GM18505 (cell line): ENCODE measurements around the gene EFCAB14.
"Not testable (repeated sequence)": the region's sequence is repeated elsewhere in the genome, so short reads cannot be mapped to it uniquely, and the experiment has no call there.

ENCODE experiments used
- ATAC-seq: cut with Tn5 transposase; IDR thresholded peaks from one replicate; pipeline ENCODE4 v1.9.1; 2021; ENCODE audit not compliant: unreplicated experiment
- POLR2A ChIP-seq: IDR thresholded peaks from 4 replicates; pipeline ENCODE4 v1.6.1; 2011; ENCODE audit warnings: borderline replicate concordance; ENCODE audit not compliant: insufficient read depth, insufficient read length; ENCODE audit errors: extremely low read depth

Gene EFCAB14

DNA sequence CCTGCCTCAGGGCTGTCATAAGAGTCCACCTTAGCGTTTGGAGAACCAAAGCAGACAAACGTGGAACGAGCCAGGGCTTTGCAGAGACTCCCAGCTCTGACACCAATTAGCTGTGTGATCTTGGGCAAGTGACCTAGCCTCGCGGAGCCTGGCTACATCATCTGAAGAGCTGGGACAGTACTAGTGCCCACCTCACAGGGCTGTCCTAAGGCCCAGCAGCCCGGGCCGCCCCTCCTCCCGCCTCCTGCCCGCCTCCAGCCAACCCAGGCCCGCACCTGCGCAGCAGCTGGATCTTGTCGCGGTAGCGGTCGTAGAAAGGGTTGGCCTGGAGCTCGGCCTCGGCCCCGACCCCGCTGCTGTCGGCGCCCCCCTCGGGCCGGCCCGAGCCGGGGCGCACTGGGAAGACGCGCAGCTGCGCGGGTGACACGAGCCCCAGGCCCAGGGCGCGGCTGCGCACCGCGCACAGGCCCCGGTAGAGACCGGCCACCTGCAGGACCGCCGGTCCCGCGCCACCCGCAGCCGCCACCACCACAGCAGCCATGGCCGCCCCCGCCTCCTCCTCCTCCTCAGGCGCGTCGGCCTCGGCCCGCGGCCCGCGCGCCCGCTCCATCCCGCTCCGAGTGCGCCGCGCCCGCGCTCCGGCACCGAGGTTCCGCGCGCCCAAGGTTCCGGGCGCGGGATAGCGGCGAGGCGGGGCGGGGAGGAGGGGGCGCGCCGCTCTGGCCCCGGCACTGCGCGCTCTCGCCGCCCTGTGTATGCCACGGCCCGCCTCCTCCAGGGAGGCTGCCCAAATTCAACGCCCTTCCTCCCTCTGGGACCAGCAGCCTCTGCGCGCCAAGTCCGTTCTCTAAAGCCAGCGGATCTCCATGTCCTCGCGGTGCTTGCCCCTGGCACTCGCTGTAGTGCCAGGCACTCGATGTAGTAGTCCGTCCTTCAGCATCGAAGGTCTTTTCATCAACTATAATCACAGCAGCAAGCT, 50.8 kb downstream of the EFCAB14 start, which contains the start of gene ATPAF1:
Gene ATPAF1 (minus strand): TSS at position 583 of the 979 bp plus-strand sequence. CDS start 42 bp downstream, at position 541.
- ATAC-seq = peak; percentile 82
- peak; percentile 70 for TF ChIP-seq POLR2A

DNA sequence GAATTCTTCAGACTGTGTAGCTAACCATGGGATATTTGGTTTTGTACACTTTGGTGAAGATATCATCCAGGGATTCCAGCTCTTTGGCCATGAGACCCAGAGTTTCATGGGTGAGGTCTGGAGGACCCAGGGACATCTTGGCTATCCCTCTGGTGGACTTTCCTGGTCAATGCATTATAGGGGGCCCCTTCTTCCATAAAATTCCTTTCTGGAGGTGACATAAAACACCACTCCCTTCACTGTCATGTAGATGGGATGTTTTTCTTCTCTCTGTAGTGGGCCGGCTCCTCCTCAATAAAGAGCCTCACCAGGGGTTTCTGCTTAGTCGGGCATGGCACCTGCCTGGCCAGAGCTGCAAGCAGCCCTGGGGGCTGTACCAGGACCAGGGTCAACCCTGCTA, 52.9 kb downstream of the EFCAB14 start:
- no peak for ATAC-seq
- no peak for TF ChIP-seq POLR2A

DNA sequence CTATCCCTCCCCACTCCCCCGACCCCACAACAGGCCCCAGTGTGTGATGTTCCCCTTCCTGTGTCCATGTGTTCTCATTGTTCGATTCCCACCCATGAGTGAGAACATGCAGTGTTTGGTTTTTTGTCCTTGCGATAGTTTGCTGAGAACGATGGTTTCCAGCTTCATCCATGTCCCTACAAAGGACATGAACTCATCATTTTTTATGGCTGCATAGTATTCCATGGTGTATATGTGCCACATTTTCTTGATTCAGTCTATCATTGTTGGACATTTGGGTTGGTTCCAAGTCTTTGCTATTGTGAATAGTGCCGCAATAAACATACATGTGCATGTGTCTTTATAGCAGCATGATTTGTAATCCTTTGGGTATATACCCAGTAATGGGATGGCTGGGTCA, 56.0 kb downstream of the EFCAB14 start:
- ATAC-seq = not testable (repeated sequence)

DNA sequence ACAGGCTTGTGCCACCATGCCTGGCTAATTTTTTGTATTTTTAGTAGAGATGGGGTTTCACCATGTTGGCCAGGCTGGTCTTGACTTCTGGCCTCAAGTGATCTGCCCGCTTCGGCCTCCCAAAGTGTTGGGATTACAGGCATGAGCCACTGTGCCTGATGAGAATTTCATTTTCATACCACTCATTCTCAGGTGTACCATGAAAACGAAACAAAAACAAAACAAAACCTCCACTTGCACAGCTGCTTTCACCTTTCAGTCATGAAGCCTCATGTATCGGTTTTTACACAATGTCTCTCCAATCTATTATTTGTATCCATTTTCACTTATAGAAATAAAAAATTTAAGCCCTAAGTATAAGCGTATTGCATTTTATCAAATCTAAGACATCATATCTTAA, 58.8 kb downstream of the EFCAB14 start:
- not testable (repeated sequence) for ATAC-seq

DNA sequence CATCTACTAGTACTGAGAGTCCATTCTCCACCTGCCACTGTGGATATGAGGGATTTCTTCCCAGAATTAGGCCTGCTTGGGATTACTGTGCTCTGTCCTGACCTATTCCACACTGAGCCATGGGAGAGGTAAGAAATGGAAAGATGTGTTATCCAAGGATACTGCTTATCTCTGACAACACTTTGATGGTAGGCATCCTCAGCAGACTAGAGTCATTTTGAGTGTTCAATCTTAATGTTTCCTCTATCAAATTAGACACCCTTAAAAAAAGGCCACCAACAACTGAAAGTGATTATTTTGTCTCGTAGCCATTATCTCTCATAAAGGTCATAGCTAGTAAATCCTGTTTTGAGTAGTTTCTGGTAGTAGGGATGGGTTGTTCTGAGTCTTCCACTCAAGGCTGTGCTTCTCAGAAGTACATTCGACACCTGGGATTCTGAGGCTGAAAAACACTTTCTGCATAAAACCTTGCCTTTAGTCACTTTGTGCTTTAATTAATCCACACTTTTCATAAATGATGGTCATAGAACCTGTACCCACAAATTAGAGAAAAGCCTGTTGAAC, 59.5 kb downstream of the EFCAB14 start:
- ATAC-seq = no peak

DNA sequence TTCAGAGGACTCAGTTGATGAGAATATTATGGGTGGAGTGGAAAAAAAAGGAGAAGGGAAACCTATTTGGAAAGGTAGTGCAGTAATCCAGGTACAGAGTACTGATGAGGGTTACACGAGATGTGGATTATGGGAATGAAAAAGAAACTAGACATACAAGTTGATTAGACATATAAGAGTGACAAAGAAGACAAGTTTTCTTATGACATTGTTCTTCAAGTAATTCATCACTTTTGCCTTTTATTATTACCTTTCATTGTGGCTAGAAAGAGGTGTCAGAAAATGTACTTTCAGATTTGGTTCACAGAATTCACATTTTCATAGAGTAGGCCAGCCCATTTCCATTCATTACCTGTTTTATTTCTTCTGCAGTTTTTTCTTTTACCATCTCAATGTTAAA, 61.1 kb downstream of the EFCAB14 start:
- no peak for ATAC-seq
- no peak for TF ChIP-seq POLR2A

More for the DNA sequence above, 59.5 kb downstream of the EFCAB14 start:
- no peak for TF ChIP-seq POLR2A

DNA sequence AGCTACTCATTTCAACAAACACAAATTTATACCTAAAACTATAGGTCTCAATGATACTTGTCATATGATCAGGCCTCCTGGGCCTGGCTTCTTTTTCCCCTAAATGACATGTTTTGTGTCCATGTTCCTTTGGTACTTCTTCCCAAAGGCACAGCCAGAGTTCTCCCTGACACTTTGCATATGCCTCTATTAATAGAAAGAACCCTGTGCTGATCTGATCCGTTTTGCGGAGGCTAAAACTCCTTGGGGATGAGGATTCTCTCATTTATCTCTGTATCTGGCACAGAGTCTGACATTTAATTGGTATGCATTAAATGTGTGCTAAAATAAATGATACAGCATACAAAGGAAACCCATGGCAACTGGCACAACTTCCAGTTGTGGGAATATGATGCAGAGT, 62.3 kb downstream of the EFCAB14 start:
- no peak for ATAC-seq
- TF ChIP-seq POLR2A = no peak

DNA sequence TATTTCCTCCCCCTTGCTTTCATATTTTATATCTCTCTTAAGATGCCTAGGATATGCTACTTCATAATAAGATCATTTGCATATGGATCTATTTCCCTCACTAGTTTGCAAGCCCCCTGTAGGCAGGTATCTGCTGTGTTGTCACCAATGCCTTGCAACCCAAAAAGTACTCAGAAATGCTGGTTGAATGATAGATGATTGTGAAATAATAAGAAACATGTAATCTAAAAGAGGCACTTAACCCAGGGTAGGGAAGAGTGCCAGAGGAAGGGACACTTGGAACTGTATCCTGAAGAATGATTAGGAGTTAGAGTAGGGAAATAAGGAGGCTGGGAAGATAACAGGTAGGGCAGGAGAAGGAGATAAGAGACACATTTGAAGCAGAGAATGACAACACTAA, 63.1 kb downstream of the EFCAB14 start:
- no peak for TF ChIP-seq POLR2A
- ATAC-seq = no peak

DNA sequence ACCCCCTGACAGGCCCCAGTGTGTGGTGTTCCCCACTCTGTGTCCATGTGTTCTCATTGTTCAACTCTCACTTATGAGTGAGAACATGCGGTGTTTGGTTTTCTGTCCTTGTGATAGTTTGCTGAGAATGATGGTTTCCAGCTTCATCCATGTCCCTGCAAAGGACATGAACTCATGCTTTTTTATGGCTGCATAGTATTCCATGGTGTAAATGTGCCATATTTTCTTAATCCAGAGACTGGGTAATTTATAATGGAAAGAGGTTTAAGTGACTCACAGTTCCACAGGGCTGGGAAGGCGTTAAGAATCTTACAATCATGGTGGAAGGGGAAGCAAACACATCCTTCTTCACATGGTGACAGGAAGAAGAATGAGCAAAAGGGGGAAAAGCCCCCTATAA, 64.2 kb downstream of the EFCAB14 start:
- not testable (repeated sequence) for ATAC-seq

DNA sequence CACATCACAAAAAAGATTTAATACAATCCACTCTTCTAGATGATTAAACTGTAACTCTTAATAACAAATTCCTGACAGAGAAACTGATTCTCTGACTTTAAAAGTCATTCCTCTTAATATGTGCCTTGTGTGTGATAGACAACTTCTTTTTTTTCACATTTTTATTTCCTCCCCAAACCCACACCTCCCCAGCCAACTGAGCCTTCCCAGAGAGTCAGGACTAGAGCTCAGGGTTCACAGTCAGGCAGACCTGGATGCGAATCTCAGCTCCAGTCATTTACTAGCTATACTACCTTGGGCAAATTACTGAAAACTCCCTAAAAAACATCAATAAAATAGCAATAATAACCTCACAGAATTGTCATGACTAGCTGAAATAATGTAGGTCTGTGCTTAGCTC, 64.9 kb downstream of the EFCAB14 start:
- no peak for TF ChIP-seq POLR2A
- ATAC-seq = no peak

DNA sequence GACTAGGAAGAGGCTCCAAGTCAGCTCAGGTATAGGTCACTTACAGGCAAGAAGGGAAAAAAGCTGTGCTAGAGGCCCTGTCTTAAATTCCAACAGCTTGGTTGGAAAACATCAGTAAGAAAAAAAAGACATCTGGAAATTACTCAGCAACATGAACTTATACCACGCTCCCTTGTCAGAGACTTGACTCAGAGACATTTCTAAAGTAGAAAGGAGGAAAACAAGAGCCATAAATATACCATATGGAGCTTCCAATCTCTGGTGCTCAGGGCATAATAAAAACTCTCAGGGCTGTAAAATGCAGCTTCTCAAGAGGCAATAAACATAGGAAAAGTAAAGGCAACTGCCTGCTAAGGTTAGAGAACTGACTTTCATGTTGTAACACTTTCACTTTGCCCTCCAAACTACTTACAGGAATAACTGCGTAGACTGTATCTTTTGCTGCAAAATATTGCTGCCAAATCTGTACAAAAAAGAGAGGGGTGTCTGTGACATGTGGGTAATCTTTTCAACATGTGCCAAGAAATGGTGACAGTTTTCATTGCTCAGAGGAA, 65.4 kb downstream of the EFCAB14 start:
- TF ChIP-seq POLR2A = no peak
- ATAC-seq = no peak

DNA sequence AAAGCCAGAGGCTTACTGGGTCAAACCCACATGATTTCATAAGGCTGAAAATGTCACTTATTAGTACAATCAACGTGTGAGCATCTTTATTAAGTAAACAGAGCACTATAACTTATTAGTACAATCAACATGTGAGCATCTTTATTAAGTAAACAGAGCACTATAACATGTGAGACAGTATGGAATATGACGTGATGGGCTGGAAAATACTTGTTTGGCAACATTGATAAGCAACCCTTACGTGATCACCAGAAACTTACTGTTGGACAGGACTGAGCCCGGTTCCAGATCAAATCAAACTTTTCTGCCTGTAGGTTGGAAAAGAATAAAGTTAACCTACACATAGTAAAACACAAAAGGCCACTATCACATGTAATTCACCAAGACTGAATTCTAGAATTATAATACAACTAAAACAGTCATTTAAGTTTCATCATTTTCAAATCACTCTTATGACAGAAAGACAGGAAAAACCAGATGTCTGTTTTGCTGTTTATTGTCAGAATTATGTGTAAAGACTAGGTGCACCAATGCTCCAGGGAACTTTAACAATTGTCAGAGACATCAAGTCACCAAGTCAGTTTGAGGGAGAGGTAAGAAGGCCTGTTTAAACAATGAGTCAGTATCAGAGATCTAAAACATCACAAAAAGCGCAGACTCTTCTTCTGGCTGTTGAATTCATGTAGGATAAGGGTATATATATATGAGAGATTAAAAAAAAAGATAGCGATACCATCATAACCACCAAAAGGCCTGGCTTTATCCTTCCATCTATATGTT, 66.4 kb downstream of the EFCAB14 start:
- TF ChIP-seq POLR2A = no peak
- no peak for ATAC-seq

DNA sequence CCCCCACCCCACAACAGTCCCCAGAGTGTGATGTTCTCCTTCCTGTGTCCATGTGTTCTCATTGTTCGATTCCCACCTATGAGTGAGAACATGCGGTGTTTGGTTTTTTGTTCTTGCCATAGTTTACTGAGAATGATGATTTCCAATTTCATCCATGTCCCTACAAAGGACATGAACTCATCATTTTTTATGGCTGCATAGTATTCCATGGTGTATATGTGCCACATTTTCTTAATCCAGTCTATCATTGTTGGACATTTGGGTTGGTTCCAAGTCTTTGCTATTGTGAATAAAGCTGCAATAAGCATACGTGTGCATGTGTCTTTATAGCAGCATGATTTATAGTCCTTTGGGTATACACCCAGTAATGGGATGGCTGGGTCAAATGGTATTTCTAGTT, 67.8 kb downstream of the EFCAB14 start:
- ATAC-seq = not testable (repeated sequence)
